GM12864 (cell line): ENCODE results near the gene CDKAL1.

Experiments
- DNase-seq: peaks from one replicate; pipeline ENCODE4 v3.0.0-alpha.2; 2011; ENCODE audit warnings: low read depth
- H3K4me3 ChIP-seq: 2 replicates; pipeline ENCODE4 v1.5.1; 2011; ENCODE audit warnings: mild to moderate bottlenecking, low read depth, low read length, control low read depth
- TF ChIP-seq, protein P1 (sequence below): IDR thresholded peaks from 2 replicates; pipeline ENCODE4 v1.5.1; 2011; ENCODE audit warnings: low read depth, mild to moderate bottlenecking, moderate library complexity, low read length, control low read depth, inconsistent platforms; ENCODE audit errors: missing control alignments

Gene CDKAL1

DNA sequence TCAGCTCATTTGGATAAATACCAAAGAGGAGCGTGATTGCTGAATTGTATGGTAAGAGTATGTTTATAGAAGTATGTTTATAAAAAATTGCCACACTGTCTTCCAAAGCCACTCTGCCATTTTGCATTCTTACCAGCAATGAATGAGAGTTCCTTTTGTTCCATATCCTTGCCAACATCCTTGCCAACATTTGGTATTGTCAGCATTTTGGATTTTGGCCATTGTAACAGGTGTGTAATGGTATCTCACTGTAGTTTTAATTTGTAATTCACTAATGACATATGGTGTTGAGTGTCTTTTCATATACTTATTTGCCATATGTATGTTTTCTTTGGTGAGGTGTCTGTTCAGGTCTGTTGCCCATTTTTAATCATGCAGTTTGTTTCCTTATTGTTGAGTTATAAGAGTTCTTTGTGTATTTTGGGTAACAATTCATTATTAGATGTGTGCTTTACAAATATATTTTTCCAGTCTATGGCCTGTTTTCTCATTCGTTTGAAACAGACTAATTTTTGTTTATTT is 539.1 kb downstream of the CDKAL1 start:
- TF ChIP-seq, protein P1, sequence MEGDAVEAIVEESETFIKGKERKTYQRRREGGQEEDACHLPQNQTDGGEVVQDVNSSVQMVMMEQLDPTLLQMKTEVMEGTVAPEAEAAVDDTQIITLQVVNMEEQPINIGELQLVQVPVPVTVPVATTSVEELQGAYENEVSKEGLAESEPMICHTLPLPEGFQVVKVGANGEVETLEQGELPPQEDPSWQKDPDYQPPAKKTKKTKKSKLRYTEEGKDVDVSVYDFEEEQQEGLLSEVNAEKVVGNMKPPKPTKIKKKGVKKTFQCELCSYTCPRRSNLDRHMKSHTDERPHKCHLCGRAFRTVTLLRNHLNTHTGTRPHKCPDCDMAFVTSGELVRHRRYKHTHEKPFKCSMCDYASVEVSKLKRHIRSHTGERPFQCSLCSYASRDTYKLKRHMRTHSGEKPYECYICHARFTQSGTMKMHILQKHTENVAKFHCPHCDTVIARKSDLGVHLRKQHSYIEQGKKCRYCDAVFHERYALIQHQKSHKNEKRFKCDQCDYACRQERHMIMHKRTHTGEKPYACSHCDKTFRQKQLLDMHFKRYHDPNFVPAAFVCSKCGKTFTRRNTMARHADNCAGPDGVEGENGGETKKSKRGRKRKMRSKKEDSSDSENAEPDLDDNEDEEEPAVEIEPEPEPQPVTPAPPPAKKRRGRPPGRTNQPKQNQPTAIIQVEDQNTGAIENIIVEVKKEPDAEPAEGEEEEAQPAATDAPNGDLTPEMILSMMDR, result no peak
- no peak for DNase-seq
- H3K4me3 ChIP-seq, result no peak overlapping the region

DNA sequence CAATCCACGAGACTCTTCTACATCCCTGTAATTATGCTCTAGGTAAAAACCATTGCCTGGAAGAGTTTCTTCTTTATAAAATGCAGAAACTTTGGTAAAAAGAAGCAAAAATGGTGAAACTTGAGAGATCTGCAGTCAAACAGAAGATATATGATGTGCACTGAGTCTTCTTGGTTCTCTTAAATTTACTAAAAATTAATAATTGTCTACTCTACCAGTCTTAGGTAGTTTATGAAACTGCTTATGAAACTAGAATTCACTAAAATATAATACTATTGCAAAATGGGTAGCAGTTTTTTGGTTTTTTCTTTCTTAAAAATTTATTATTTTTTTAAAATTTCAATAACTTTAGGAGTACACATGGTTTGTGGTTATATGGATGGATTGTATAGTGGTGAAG is 540.2 kb downstream of the CDKAL1 start:
- TF ChIP-seq, protein P1, result no peak
- H3K4me3 ChIP-seq, result no peak overlapping the region
- no peak for DNase-seq

DNA sequence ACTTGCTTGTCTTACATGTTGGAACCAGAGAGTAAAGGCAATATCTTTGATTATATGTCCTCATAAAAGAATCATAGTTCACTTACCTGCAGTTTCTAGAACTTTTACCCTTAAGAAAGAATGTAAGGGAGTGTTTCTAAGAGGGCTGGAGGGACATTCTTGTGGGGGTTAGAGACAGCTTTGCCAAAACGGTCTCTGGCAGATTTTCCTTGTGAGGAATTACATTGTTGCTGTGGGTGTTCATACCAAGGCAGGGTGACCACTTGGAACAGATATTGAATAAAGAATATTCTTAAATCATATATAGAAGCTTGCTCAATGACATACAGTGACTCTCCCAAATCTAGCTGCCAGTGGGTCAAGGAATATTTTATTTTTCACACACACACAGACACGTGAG is 541.7 kb downstream of the CDKAL1 start:
- TF ChIP-seq, protein P1, result no peak
- no peak overlapping the region for H3K4me3 ChIP-seq
- DNase-seq, result no peak

DNA sequence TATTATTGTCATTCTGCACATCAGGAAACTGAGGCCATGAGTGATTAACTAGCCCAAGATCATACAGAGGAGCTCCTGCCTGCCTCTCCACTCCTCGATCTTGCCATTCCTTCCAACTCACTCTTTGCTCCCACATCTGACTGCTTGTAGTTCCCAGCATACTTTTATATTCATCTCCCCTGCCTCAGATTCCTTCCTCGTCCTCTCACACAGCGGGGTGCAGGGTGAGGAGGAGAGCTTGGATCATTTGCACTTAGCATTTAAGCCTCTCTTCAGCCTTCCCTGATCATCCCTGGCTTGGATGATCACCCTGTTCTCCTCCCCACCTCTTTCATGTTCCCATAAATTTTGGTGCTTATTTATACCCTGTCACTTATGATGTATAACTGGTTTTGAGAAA is 544.2 kb downstream of the CDKAL1 start:
- H3K4me3 ChIP-seq, result no peak overlapping the region
- DNase-seq, result no peak
- TF ChIP-seq, protein P1, result no peak

DNA sequence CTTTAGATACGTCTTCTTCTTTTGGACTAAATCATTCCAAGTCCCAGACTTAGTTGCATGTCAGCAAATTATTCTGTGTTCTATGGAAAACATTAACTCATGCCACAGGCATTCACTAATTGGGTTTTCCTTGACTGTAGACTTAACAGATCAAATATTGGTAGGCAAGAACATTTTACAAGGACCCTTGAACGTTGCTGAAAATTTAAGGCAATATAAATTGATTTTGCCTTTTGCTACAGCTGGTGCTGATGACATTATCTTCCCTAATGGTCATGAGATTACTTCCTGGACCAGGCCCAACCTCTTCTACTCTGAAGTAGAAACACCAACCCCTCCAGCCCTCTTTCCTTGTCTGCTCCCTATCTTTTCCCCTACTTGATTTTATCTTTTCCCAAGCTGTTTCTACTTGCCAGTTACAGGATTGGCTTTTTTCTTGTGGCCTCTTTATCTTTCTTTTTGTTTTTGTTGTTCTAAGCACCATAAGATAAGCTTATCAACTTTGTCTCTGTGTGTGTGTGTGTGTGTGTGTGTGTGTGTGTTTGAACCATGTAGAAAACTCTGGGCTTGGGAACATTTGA is 545.3 kb downstream of the CDKAL1 start:
- no peak overlapping the region for H3K4me3 ChIP-seq
- TF ChIP-seq, protein P1, result no peak
- DNase-seq, result no peak

DNA sequence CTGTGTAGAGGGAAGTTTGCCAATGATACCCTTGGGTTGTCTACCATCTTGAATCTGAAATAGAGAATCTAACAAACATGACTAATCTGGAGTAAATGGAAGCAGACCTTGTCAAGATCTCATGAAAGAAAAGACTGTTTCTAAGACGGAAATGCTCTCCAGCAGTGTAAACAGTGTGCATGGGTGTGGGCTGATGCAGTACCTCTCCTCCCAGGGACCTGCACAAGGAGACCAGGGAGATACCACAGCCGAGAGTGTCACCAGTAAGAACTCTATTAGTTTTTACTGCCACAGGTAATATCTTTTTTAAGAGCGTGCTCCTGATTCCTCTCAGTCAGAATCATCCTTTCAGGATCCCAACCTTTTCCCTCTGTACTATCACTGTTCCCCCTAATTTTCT is 546.0 kb downstream of the CDKAL1 start:
- TF ChIP-seq, protein P1, result no peak
- no peak for DNase-seq
- no peak overlapping the region for H3K4me3 ChIP-seq

DNA sequence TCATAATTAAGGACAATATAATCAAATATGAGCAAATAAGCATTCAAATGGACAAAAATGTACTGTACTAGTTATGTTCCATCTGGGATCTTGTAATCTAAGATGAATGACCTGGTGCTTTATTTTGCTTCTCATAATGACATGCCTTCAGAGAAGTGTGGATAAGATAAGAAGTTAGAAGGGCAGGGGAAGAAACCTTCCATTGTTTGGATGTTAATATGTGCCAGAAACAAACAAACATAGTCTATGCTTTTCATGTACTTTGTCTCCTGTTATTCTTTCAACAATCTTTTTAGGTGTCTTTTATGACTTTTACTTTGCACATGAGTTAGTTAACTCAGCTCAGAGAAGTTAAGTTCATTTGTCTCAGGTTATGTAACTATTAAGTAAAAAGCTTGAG is 547.8 kb downstream of the CDKAL1 start:
- TF ChIP-seq, protein P1, result no peak
- no peak for DNase-seq
- no peak overlapping the region for H3K4me3 ChIP-seq
